ENCODE data around the gene DYNLT1. TPM values are rescaled to one million over a fixed set of nuclear protein-coding genes. Genes with fewer than 3 reads are reported as not detected.
"Not testable (repeated sequence)": the region's sequence is repeated elsewhere in the genome, so short reads cannot be mapped to it uniquely, and the experiment has no call there.

The DYNLT1 gene
- total and polyA plus RNA-seq, 12 donors = 106 to 211 (median 122) TPM

DNA sequence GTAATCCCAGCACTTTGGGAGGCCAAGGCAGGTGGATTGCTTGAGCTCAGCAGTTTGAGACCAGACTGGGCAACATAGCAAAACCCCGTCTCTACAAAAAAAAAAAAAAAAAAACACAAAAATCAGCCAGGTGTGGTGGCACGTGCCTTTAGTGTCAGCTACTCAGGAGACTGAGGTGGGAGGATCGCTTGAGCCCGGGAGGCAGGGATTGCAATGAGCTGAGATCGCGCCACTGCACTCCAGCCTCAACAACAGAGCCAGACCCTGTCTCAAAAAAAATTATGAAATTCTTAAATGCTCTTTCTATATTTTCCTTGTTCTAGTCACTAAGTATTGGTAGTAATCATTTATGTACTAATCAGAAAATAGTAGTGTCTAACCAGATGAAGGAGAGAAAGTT lies 35.9 kb upstream of the DYNLT1 start:
- intact Hi-C loops (cut with DNase I) = loop anchor here in 3 of 10 donors (10.0 kb wide), 2 partner anchors 56 to 456 kb away; no protein-coding TSS in a partner anchor
- Histone ChIP-seq H3K27ac (no peak overlapping the region), H3K9me3 (no peaks in the 10 kb centered on the region), H3K4me1 (peaks cover 0 to 5% (median 0%) of the 10 kb centered on the region in 9 donors), H3K36me3 (no peaks in the 10 kb centered on the region), H3K27me3 (no peaks in the 10 kb centered on the region), H3K4me3 (no peak overlapping the region)
- ATAC-seq = no peak
- 92 to 95% methylated on average over 6 of the region's 6 CpGs for WGBS, 2 donors
- no peak for DNase-seq
- TF ChIP-seq, protein P1, sequence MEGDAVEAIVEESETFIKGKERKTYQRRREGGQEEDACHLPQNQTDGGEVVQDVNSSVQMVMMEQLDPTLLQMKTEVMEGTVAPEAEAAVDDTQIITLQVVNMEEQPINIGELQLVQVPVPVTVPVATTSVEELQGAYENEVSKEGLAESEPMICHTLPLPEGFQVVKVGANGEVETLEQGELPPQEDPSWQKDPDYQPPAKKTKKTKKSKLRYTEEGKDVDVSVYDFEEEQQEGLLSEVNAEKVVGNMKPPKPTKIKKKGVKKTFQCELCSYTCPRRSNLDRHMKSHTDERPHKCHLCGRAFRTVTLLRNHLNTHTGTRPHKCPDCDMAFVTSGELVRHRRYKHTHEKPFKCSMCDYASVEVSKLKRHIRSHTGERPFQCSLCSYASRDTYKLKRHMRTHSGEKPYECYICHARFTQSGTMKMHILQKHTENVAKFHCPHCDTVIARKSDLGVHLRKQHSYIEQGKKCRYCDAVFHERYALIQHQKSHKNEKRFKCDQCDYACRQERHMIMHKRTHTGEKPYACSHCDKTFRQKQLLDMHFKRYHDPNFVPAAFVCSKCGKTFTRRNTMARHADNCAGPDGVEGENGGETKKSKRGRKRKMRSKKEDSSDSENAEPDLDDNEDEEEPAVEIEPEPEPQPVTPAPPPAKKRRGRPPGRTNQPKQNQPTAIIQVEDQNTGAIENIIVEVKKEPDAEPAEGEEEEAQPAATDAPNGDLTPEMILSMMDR (IDR thresholded peaks at IDR 0.05) = no peak

DNA sequence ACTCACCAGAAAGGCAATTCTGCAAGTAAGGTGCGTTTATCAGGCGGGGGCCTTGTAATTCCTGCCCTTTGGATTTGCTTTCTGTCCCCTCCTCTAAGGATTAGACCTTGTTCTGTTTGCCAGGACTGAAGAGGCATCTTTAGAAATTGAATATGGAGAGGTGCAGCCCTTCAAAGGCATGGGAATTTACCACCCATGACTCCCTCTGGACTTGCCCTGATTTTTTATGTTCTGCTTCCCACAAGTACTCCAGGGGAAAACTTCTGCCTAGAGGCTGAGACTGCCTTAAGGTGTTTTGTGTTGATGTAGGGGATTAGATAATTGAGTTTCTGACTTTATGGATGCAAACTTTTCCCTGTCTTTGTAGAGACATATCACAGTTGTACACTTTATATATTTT lies 35.5 kb upstream of the DYNLT1 start:
- H3K36me3 ChIP-seq = no peaks in the 10 kb centered on the region
- no peak overlapping the region for H3K27ac ChIP-seq
- DNase-seq = no peak
- H3K4me3 ChIP-seq = no peak overlapping the region
- intact Hi-C loops (cut with DNase I) = loop anchor here in 3 of 10 donors (10.0 kb wide), 2 partner anchors 55 to 455 kb away; no protein-coding TSS in a partner anchor
- 91 to 95% methylated on average over 2 of the region's 2 CpGs for WGBS, 2 donors
- peaks cover 0 to 4% (median 0%) of the 10 kb centered on the region in 9 donors for H3K4me1 ChIP-seq
- ATAC-seq = no peak
- TF ChIP-seq, protein P1 (IDR thresholded peaks at IDR 0.05) = no peak
- no peaks in the 10 kb centered on the region for H3K9me3 ChIP-seq
- H3K27me3 ChIP-seq = no peaks in the 10 kb centered on the region

DNA sequence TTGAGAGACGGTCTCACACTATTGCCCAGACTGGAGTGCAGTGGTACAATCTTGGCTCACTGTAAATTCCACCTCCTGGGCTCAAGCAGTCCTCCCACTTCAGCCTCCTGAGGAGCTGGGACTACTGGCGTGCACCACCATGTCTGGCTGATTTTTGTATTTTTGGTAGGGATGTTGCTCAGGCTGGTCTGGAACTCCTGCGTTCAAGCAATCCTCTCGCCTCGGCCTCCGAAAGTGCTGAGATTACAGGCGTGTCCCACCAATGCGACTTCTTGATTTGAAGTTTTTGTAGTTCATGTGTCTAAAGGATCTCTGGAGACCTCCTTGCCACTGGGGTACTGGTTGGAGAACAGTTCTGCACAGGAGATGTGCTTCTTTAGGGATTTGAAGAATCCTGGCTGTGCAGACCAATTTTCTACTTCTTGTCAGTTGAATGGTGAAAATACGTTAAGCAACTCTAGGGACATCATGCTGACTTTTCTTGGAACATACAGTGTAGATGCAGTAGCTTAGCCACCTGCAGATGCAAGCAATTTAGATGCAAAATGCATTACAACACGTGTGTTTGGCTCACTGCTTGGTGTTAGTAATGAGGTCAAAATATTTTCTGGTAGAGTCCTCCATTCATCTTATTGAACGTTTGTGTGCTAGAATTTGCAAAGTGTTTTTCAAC lies 33.5 kb upstream of the DYNLT1 start:
- H3K4me3 ChIP-seq = no peak overlapping the region
- ATAC-seq = no peak
- no peaks in the 10 kb centered on the region for H3K9me3 ChIP-seq
- H3K27ac ChIP-seq = no peak overlapping the region
- no peaks in the 10 kb centered on the region for H3K4me1 ChIP-seq
- no peak for DNase-seq
- H3K27me3 ChIP-seq = no peaks in the 10 kb centered on the region
- TF ChIP-seq, protein P1 (IDR thresholded peaks at IDR 0.05) = no peak
- 83 to 87% methylated on average over 11 of the region's 11 CpGs for WGBS, 2 donors
- peaks cover 0 to 7% (median 0%) of the 10 kb centered on the region in 9 donors for H3K36me3 ChIP-seq
- intact Hi-C loops (cut with DNase I) = no loop called here

DNA sequence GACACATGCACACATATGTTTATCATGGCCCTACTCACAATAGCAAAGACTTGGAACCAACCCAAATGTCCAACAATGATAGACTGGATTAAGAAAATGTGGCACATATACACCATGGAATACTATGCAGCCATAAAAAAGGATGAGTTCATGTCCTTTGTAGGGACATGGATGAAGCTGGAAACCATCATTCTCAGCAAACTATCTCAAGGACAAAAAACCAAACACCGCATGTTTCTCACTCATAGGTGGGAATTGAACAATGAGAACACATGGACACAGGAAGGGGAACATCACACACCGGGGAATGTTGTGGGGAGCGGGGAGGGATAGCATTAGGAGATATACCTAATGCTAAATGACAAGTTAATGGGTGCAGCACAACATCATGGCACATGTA lies 32.6 kb upstream of the DYNLT1 start:
- WGBS, 2 donors = 99% methylated on average over 3 of the region's 3 CpGs
- DNase-seq, ATAC-seq: not testable (repeated sequence)

More for the DNA sequence above, 32.6 kb upstream of the DYNLT1 start:
- H3K27ac ChIP-seq; H3K4me3 ChIP-seq; H3K27me3 ChIP-seq; H3K36me3 ChIP-seq; H3K9me3 ChIP-seq; intact Hi-C loops (cut with DNase I); H3K4me1 ChIP-seq: not testable (repeated sequence)

All from heart right ventricle (tissue), 16 donors.